Measurements from ENCODE around the gene CYP2C19. TPM values are rescaled to one million over a fixed set of nuclear protein-coding genes. Genes with fewer than 3 reads are reported as not detected.

The CYP2C19 gene
- polyA plus RNA-seq (2012; ENCODE audit: insufficient read depth, insufficient read length, low read depth) = not detected

GRCh38 chr10:94762393-94762792 is at the start of gene CYP2C19:
TSS of gene CYP2C19 (plus strand) at chr10:94762681. CDS start at chr10:94762706, 25 bp downstream.
- no peak for DNase-seq
- Histone ChIP-seq H3K27me3 (no peaks in the 10 kb centered on the region), H3K4me3 (ENCODE audit: low read depth, low read length) (no peak within 1 kb of the TSS), H3K36me3 (no peaks in the 10 kb centered on the region), H3K4me1 (no peaks in the 10 kb centered on the region), H3K9me3 (no peaks in the 10 kb centered on the region)
- no peak for TF ChIP-seq CTCF (IDR thresholded peaks at IDR 0.05; ENCODE audit: low read depth, low read length)

GRCh38 chr10:94725871-94726270 is 36.6 kb upstream of the CYP2C19 start:
- no peaks in the 10 kb centered on the region for H3K27me3 ChIP-seq
- no peaks in the 10 kb centered on the region for H3K9me3 ChIP-seq
- no peaks in the 10 kb centered on the region for H3K4me1 ChIP-seq
- no peaks in the 10 kb centered on the region for H3K36me3 ChIP-seq
- no peak for TF ChIP-seq CTCF (IDR thresholded peaks at IDR 0.05; ENCODE audit: low read depth, low read length)
- DNase-seq = no peak
- H3K4me3 ChIP-seq (ENCODE audit: low read depth, low read length) = no peak overlapping the region

GRCh38 chr10:94735197-94735596 is 27.3 kb upstream of the CYP2C19 start:
- H3K4me1 ChIP-seq = no peaks in the 10 kb centered on the region
- DNase-seq = no peak
- no peaks in the 10 kb centered on the region for H3K9me3 ChIP-seq
- no peak overlapping the region for H3K4me3 ChIP-seq (ENCODE audit: low read depth, low read length)
- H3K36me3 ChIP-seq = no peaks in the 10 kb centered on the region
- H3K27me3 ChIP-seq = no peaks in the 10 kb centered on the region
- no peak for TF ChIP-seq CTCF (IDR thresholded peaks at IDR 0.05; ENCODE audit: low read depth, low read length)

- Histone ChIP-seq H3K9me3 (no peaks in the 10 kb centered on the region), H3K36me3 (no peaks in the 10 kb centered on the region), H3K27me3 (no peaks in the 10 kb centered on the region), H3K4me3 (ENCODE audit: low read depth, low read length) (no peak overlapping the region), H3K4me1 (no peaks in the 10 kb centered on the region)
- no peak for TF ChIP-seq CTCF (IDR thresholded peaks at IDR 0.05; ENCODE audit: low read depth, low read length)
- no peak for DNase-seq
These were observed 23.9 kb upstream of the CYP2C19 start for GRCh38 chr10:94738588-94738987.

GRCh38 chr10:94747137-94747536 is 15.3 kb upstream of the CYP2C19 start:
- TF ChIP-seq CTCF (IDR thresholded peaks at IDR 0.05; ENCODE audit: low read depth, low read length) = no peak
- H3K36me3 ChIP-seq = no peaks in the 10 kb centered on the region
- H3K4me1 ChIP-seq = no peaks in the 10 kb centered on the region

GRCh38 chr10:94747838-94748237 is 14.6 kb upstream of the CYP2C19 start:
- Histone ChIP-seq H3K27me3 (no peaks in the 10 kb centered on the region), H3K9me3 (no peaks in the 10 kb centered on the region), H3K36me3 (no peaks in the 10 kb centered on the region), H3K4me1 (no peaks in the 10 kb centered on the region), H3K4me3 (ENCODE audit: low read depth, low read length) (no peak overlapping the region)
- DNase-seq = no peak
- TF ChIP-seq CTCF (IDR thresholded peaks at IDR 0.05; ENCODE audit: low read depth, low read length) = no peak

More at GRCh38 chr10:94747137-94747536, 15.3 kb upstream of the CYP2C19 start:
- no peaks in the 10 kb centered on the region for H3K9me3 ChIP-seq
- no peak overlapping the region for H3K4me3 ChIP-seq (ENCODE audit: low read depth, low read length)
- no peaks in the 10 kb centered on the region for H3K27me3 ChIP-seq
- no peak for DNase-seq

All from BE2C (cell line).